Endodermal cell (in vitro differentiated cells): ENCODE results near the gene SPTLC2. TPM values are rescaled to one million over a fixed set of nuclear protein-coding genes. Genes with fewer than 3 reads are reported as not detected.

Source experiments
- DNase-seq: peaks from one replicate; pipeline ENCODE4 v3.0.0-alpha.2; 2017
- H3K27ac ChIP-seq: 2 replicates; pipeline ENCODE4 v1.5.1; 2013; ENCODE audit warnings: mild to moderate bottlenecking, low read depth, low read length, moderate library complexity
- H3K27me3 ChIP-seq: 2 replicates; pipeline ENCODE4 v1.6.1; 2013; ENCODE audit warnings: mild to moderate bottlenecking, low read length, moderate library complexity; ENCODE audit not compliant: insufficient read depth, control insufficient read depth, poor library complexity, severe bottlenecking
- H3K36me3 ChIP-seq: 2 replicates; pipeline ENCODE4 v1.7.0; 2013; ENCODE audit warnings: mild to moderate bottlenecking, low read length, moderate library complexity; ENCODE audit not compliant: control insufficient read depth, insufficient read depth
- H3K4me1 ChIP-seq: one replicate; pipeline ENCODE4 v1.7.0; 2013; ENCODE audit warnings: low read length; ENCODE audit not compliant: control insufficient read depth, insufficient read depth
- H3K4me3 ChIP-seq: 2 replicates; pipeline ENCODE4 v1.5.1; 2013; ENCODE audit warnings: mild to moderate bottlenecking, low read length, moderate library complexity
- H3K9ac ChIP-seq: 2 replicates; pipeline ENCODE4 v1.6.1; 2013; ENCODE audit warnings: mild to moderate bottlenecking, low read length, moderate library complexity; ENCODE audit not compliant: poor library complexity, severe bottlenecking; ENCODE audit errors: extremely low read depth
- H3K9me3 ChIP-seq: 2 replicates; pipeline ENCODE4 v1.6.1; 2013; ENCODE audit warnings: mild to moderate bottlenecking, low read length, moderate library complexity; ENCODE audit not compliant: control insufficient read depth
- H3K27ac Mint-ChIP-seq: 2 replicates; pipeline ENCODE4 v1.8.0; 2020; ENCODE audit warnings: mixed read lengths
- H3K27me3 Mint-ChIP-seq: 2 replicates; pipeline ENCODE4 v1.8.0; 2021; ENCODE audit warnings: mild to moderate bottlenecking, mixed read lengths; ENCODE audit not compliant: insufficient read depth
- H3K36me3 Mint-ChIP-seq: 2 replicates; pipeline ENCODE4 v1.8.0; 2020; ENCODE audit warnings: low read depth, mixed read lengths
- H3K4me1 Mint-ChIP-seq: 2 replicates; pipeline ENCODE4 v1.8.0; 2020; ENCODE audit warnings: mixed read lengths
- H3K4me3 Mint-ChIP-seq: 2 replicates; pipeline ENCODE4 v1.8.0; 2020; ENCODE audit warnings: mild to moderate bottlenecking, moderate library complexity, mixed read lengths
- H3K9me3 Mint-ChIP-seq: 2 replicates; pipeline ENCODE4 v1.8.0; 2020; ENCODE audit warnings: mild to moderate bottlenecking, mixed read lengths
- CTCF ChIP-seq: fragments of 200-600 bp; sonication (generic); conservative IDR thresholded peaks from 2 replicates; pipeline ENCODE4 v1.5.0; 2021; ENCODE audit warnings: antibody characterized with exemption, mild to moderate bottlenecking
- WGBS, 2 experiments: methylation state at CpG; one replicate each; pipeline versions ENCODE4 v1.1.5 to v1.1.7; 2013; ENCODE audit warnings: missing lambda C conversion rate in 2 of 2, mixed read lengths in 1 of 2; ENCODE audit not compliant: insufficient coverage in 1 of 2, insufficient read length in 1 of 2; 5-methylcytosine and 5-hydroxymethylcytosine counted together
- total RNA-seq, 2 donors: library from RNA; stranded (reverse); fragmentation: NEBNext Ultra II Directional in 1 of 2; extraction: Animal tissue kit (Norgen Biotek cat#: 25700) in 1 of 2; gene quantifications; 2 replicates in 1 of 2; 3 replicates in 1 of 2; pipeline ENCODE4 v1.2.1, GENCODE V29; 2021

SPTLC2 gene
- total RNA-seq, 2 donors from 2014 or later, result 32.6 to 32.7 TPM

DNA sequence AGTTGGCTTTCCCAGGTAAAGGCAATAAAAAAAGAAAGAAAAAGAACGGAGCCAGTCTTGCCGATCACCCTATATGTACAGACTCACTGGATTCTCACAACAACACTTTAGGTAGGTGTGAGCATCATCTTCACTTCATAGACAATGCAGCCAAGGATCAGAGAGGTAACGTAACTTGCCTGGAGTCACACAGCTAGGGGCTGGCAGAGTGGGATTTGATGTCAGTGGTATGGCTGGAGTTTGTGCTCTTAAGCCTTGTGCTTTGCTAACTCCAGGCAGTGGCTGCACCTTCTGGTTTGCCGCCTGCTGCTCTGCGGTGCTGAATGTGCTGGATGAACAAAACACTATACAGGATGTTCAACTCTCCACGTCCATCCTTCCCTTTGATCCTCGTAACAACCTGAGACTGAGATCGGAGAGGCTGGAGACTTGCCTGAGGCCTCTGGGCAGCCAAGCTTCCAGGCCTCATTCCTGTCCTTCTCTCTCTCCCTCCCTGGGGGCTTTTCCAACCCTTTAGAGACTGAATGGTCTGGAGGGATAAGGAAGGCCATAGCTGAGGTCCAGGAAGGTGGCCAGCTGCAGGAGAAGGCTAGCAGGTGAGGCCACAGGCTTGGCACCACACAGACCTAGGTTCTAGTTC is 126.0 kb downstream of the SPTLC2 start:
- Mint-ChIP-seq H3K27me3 (peaks cover 1% of the 10 kb centered on the region), H3K4me3 (no peak overlapping the region), H3K9me3 (no peaks in the 10 kb centered on the region), H3K4me1 (no peaks in the 10 kb centered on the region), H3K36me3 (no peaks in the 10 kb centered on the region), H3K27ac (no peak overlapping the region)
- no peak overlapping the region for H3K9ac ChIP-seq
- no peaks in the 10 kb centered on the region for H3K4me1 ChIP-seq
- 94 to 97% methylated on average over 5 to 8 of the region's 8 CpGs for WGBS, 2 experiments
- H3K27me3 ChIP-seq, result no peaks in the 10 kb centered on the region
- TF ChIP-seq CTCF, result no peak
- no peaks in the 10 kb centered on the region for H3K9me3 ChIP-seq
- H3K36me3 ChIP-seq, result no peaks in the 10 kb centered on the region
- H3K27ac ChIP-seq, result no peak overlapping the region
- DNase-seq, result no peak
- no peak overlapping the region for H3K4me3 ChIP-seq

DNA sequence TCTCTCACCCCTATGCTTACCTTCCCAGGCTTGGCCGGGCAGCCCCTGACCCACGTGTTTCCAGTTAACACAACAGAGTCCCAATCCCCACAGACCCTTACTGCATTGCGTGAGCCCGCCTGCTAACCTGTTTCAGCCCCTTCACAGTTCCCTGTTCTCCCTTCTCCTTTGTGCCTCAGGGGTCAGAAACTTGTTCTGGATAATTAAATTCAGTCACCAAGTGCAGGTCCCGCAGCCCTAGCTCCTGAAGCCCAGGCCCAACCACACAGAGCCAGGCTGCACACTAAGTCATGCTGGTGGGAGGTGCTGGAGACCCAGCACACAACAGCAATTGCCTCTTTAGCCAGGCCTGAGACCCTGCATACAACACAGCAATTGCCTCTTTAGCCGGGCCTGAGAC is 127.4 kb downstream of the SPTLC2 start:
- no peaks in the 10 kb centered on the region for H3K27me3 Mint-ChIP-seq
- no peaks in the 10 kb centered on the region for H3K4me1 Mint-ChIP-seq
- Histone ChIP-seq H3K27ac (no peak overlapping the region), H3K9ac (no peak overlapping the region), H3K4me3 (no peak overlapping the region), H3K27me3 (no peaks in the 10 kb centered on the region), H3K9me3 (no peaks in the 10 kb centered on the region), H3K36me3 (no peaks in the 10 kb centered on the region), H3K4me1 (no peaks in the 10 kb centered on the region)
- no peaks in the 10 kb centered on the region for H3K9me3 Mint-ChIP-seq
- DNase-seq, result no peak
- no peak overlapping the region for H3K27ac Mint-ChIP-seq
- WGBS, 2 experiments, result 88 to 90% methylated on average over 4 to 6 of the region's 6 CpGs
- no peak overlapping the region for H3K4me3 Mint-ChIP-seq
- H3K36me3 Mint-ChIP-seq, result no peaks in the 10 kb centered on the region
- TF ChIP-seq CTCF, result no peak

GRCh38 chr14:77488558-77488957 is 127.9 kb downstream of the SPTLC2 start:
- H3K4me1 ChIP-seq, result no peaks in the 10 kb centered on the region
- Mint-ChIP-seq H3K4me3 (no peak overlapping the region), H3K36me3 (no peaks in the 10 kb centered on the region), H3K27me3 (no peaks in the 10 kb centered on the region), H3K27ac (no peak overlapping the region), H3K9me3 (no peaks in the 10 kb centered on the region), H3K4me1 (no peaks in the 10 kb centered on the region)
- H3K9me3 ChIP-seq, result no peaks in the 10 kb centered on the region
- H3K27ac ChIP-seq, result no peak overlapping the region
- H3K27me3 ChIP-seq, result no peaks in the 10 kb centered on the region
- no peak overlapping the region for H3K9ac ChIP-seq
- no peaks in the 10 kb centered on the region for H3K36me3 ChIP-seq
- no peak for DNase-seq
- H3K4me3 ChIP-seq, result no peak overlapping the region
- 89 to 96% methylated on average over 4 to 7 of the region's 7 CpGs for WGBS, 2 experiments
- TF ChIP-seq CTCF, result no peak
